HFF-Myc (cell line): ENCODE data around the gene INPP4B.

ENCODE experiments used
- DNase-seq: peaks from one replicate; pipeline ENCODE4 v3.0.0-alpha.2; 2011; ENCODE audit warnings: low read depth; ENCODE audit errors: extremely low read depth
- H3K4me3 ChIP-seq: replicated peaks from 2 replicates; pipeline ENCODE4 v1.5.1; 2011; ENCODE audit warnings: low read depth, mild to moderate bottlenecking, control low read depth, low read length
- TF ChIP-seq, protein P1 (sequence below): IDR thresholded peaks from 2 replicates; pipeline ENCODE4 v1.5.1; 2012; ENCODE audit warnings: mild to moderate bottlenecking, low read depth, low read length, control low read depth; ENCODE audit errors: missing control alignments

INPP4B gene

DNA sequence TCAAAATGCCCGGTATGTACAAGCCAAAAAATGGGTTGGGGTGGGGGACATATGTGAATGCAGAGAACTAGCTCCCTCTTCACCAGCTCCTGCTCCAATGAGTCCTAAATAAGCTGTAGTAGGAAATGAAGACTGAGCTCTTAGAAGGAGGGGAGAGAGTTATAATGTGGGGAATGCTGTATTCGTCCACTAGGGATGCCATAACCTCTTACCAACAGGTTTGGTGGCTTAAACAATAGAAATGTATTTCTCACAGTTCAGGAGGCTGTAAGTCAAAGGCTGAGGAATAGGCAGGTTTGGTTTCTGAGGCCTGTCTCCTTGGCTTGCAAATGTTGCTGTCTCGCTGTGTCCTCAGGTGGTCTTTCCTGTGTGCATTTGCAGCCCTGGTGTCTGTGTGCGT lies 4.4 kb upstream of the INPP4B start:
- TF ChIP-seq, protein P1, sequence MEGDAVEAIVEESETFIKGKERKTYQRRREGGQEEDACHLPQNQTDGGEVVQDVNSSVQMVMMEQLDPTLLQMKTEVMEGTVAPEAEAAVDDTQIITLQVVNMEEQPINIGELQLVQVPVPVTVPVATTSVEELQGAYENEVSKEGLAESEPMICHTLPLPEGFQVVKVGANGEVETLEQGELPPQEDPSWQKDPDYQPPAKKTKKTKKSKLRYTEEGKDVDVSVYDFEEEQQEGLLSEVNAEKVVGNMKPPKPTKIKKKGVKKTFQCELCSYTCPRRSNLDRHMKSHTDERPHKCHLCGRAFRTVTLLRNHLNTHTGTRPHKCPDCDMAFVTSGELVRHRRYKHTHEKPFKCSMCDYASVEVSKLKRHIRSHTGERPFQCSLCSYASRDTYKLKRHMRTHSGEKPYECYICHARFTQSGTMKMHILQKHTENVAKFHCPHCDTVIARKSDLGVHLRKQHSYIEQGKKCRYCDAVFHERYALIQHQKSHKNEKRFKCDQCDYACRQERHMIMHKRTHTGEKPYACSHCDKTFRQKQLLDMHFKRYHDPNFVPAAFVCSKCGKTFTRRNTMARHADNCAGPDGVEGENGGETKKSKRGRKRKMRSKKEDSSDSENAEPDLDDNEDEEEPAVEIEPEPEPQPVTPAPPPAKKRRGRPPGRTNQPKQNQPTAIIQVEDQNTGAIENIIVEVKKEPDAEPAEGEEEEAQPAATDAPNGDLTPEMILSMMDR = peak; percentile 38

GRCh38 chr4:142846729-142847596 lies 862 bp upstream of the INPP4B start:
- no peak for DNase-seq
- H3K4me3 ChIP-seq = peak overlapping the region; percentile 80
- TF ChIP-seq, protein P1 = peak; percentile 33

More for the DNA sequence above, 4.4 kb upstream of the INPP4B start:
- DNase-seq = no peak
- no peak overlapping the region for H3K4me3 ChIP-seq

- TF ChIP-seq, protein P1 = no peak
- no peak for DNase-seq
- peak overlapping the region; percentile 80 for H3K4me3 ChIP-seq
Measured at GRCh38 chr4:142845293-142846107, 601 bp downstream of the INPP4B start.

- TF ChIP-seq, protein P1 = no peak
- DNase-seq = no peak
- peak overlapping the region; percentile 80 for H3K4me3 ChIP-seq
Measured at GRCh38 chr4:142844782-142845181, 1.3 kb downstream of the INPP4B start.

GRCh38 chr4:142840516-142841123 lies 5.5 kb downstream of the INPP4B start:
- DNase-seq = no peak
- TF ChIP-seq, protein P1 = peak; percentile 50
- no peak overlapping the region for H3K4me3 ChIP-seq

- H3K4me3 ChIP-seq = no peak overlapping the region
- DNase-seq = no peak
- TF ChIP-seq, protein P1 = no peak
Measured at GRCh38 chr4:142838778-142839177, 7.3 kb downstream of the INPP4B start.
